ENCODE results near the gene PRR29.

- TF ChIP-seq CTCF (IDR thresholded peaks at IDR 0.05) (no peak), POLR2A (IDR thresholded peaks at IDR 0.05) (no peak), EP300 (IDR thresholded peaks at IDR 0.05) (no peak), POLR2AphosphoS5 (IDR thresholded peaks at IDR 0.05) (no peak)
Observed at GRCh38 chr17:64005734-64006167, 7.6 kb downstream of the PRR29 start.

All from stomach (tissue), 4 donors.